ENCODE results near the gene XDH. TPM values are rescaled to one million over a fixed set of nuclear protein-coding genes. Genes with fewer than 3 reads are reported as not detected.

Gene XDH
- total RNA-seq, 4 donors from 2014 or later: 2.3 to 54.0 (median 39.0) TPM

GRCh38 chr2:31300309-31300708 is 114.2 kb downstream of the XDH start:
- H3K9me3 ChIP-seq: no peaks in the 10 kb centered on the region
- H3K4me1 ChIP-seq: peaks cover 24 to 69% (median 41%) of the 10 kb centered on the region in 3 donors
- intact Hi-C loops (cut with DNase I): no loop called here
- H3K36me3 ChIP-seq: no peaks in the 10 kb centered on the region
- no peak for DNase-seq
- H3K4me3 ChIP-seq: no peak overlapping the region
- peak overlapping the region in 1 of 4 donors; percentile 22 for H3K27ac ChIP-seq
- no peaks in the 10 kb centered on the region for H3K27me3 ChIP-seq
- TF ChIP-seq CTCF (IDR thresholded peaks at IDR 0.05) (no peak), POLR2A (IDR thresholded peaks at IDR 0.05) (no peak)

GRCh38 chr2:31299547-31299946 is 115.0 kb downstream of the XDH start:
- 74 to 75% methylated on average over 4 of the region's 4 CpGs for WGBS, 2 donors
- peak overlapping the region in 1 of 4 donors; percentile 90 for H3K27ac ChIP-seq
- intact Hi-C loops (cut with DNase I): no loop called here
- no peak for TF ChIP-seq POLR2A (IDR thresholded peaks at IDR 0.05)
- no peak for TF ChIP-seq CTCF (IDR thresholded peaks at IDR 0.05)
- H3K4me1 ChIP-seq: peaks cover 31 to 74% (median 48%) of the 10 kb centered on the region in 3 donors
- no peaks in the 10 kb centered on the region for H3K36me3 ChIP-seq
- no peak overlapping the region for H3K4me3 ChIP-seq
- no peak for DNase-seq
- H3K9me3 ChIP-seq: no peaks in the 10 kb centered on the region
- H3K27me3 ChIP-seq: no peaks in the 10 kb centered on the region

GRCh38 chr2:31297751-31298150 is 116.8 kb downstream of the XDH start:
- no peak for DNase-seq
- no peaks in the 10 kb centered on the region for H3K27me3 ChIP-seq
- H3K4me1 ChIP-seq: peaks cover 37 to 72% (median 50%) of the 10 kb centered on the region in 3 donors
- H3K9me3 ChIP-seq: no peaks in the 10 kb centered on the region
- intact Hi-C loops (cut with DNase I): no loop called here
- H3K4me3 ChIP-seq: no peak overlapping the region
- TF ChIP-seq POLR2A (IDR thresholded peaks at IDR 0.05) (no peak), CTCF (IDR thresholded peaks at IDR 0.05) (no peak)
- WGBS, 2 donors: 25 to 50% methylated on average over 1 of the region's 1 CpG
- peak overlapping the region; percentile 66 to 90 (median 84) for H3K27ac ChIP-seq
- H3K36me3 ChIP-seq: no peaks in the 10 kb centered on the region

- Histone ChIP-seq H3K36me3 (no peaks in the 10 kb centered on the region), H3K4me3 (no peak overlapping the region), H3K9me3 (no peaks in the 10 kb centered on the region), H3K4me1 (peaks cover 40 to 75% (median 44%) of the 10 kb centered on the region in 3 donors), H3K27ac (peak overlapping the region; percentile 66 to 90 (median 84)), H3K27me3 (no peaks in the 10 kb centered on the region)
- no peak for TF ChIP-seq POLR2A (IDR thresholded peaks at IDR 0.05)
- TF ChIP-seq CTCF (IDR thresholded peaks at IDR 0.05): no peak
- DNase-seq: no peak
- intact Hi-C loops (cut with DNase I): no loop called here
- 43 to 61% methylated on average over 7 to 8 of the region's 8 CpGs for WGBS, 2 donors
Observed at GRCh38 chr2:31296641-31297287, 117.8 kb downstream of the XDH start.

GRCh38 chr2:31294196-31294595 is 120.3 kb downstream of the XDH start:
- 31 to 41% methylated on average over 1 of the region's 1 CpG for WGBS, 2 donors
- TF ChIP-seq POLR2A (IDR thresholded peaks at IDR 0.05): no peak
- no peak for TF ChIP-seq CTCF (IDR thresholded peaks at IDR 0.05)
- intact Hi-C loops (cut with DNase I): no loop called here
- Histone ChIP-seq H3K4me3 (no peak overlapping the region), H3K27me3 (no peaks in the 10 kb centered on the region), H3K9me3 (no peaks in the 10 kb centered on the region), H3K36me3 (no peaks in the 10 kb centered on the region), H3K27ac (peak overlapping the region; percentile 82 to 90 (median 84)), H3K4me1 (peaks cover 40 to 75% (median 46%) of the 10 kb centered on the region in 3 donors)
- no peak for DNase-seq

Data from esophagus squamous epithelium (tissue), 5 donors.